Prostate gland (tissue), 2 donors: Measurements from ENCODE around the gene CUX1. TPM values are rescaled to one million over a fixed set of nuclear protein-coding genes. Genes with fewer than 3 reads are reported as not detected.

Source experiments
- DNase-seq: peaks from one replicate; pipeline ENCODE4 v3.0.0-alpha.2; 2019; ENCODE audit warnings: low spot score
- H3K27ac ChIP-seq, 2 donors: fragments of 200-600 bp; sonication (generic); 2 replicates each; pipeline ENCODE4 v1.5.1; 2017 to 2019
- H3K27me3 ChIP-seq: fragments of 200-600 bp; sonication (generic); replicated peaks from 2 replicates; pipeline ENCODE4 v1.5.1; 2019; ENCODE audit not compliant: insufficient read depth
- H3K36me3 ChIP-seq, 2 donors: fragments of 200-600 bp; sonication (generic); 1 replicate in 1 of 2; 2 replicates in 1 of 2; pipeline versions ENCODE4 v1.5.1 to v1.8.1; 2017 to 2019
- H3K4me1 ChIP-seq: fragments of 200-600 bp; sonication (generic); replicated peaks from 2 replicates; pipeline ENCODE4 v1.5.1; 2019
- H3K4me3 ChIP-seq, 2 donors: fragments of 200-600 bp; sonication (generic); 2 replicates each; pipeline ENCODE4 v1.5.1; 2017 to 2019
- H3K9me3 ChIP-seq: fragments of 200-600 bp; sonication (generic); 2 replicates; pipeline ENCODE4 v1.5.1; 2017
- CTCF ChIP-seq, 4 experiments: fragments of 200-600 bp in 2 of 4; fragments of 450-650 bp in 2 of 4; sonication (generic) in 2 of 4; IDR thresholded peaks; 1 replicate in 3 of 4; 2 replicates in 1 of 4; pipeline ENCODE4 v1.5.1; 2016 to 2019; ENCODE audit warnings: antibody characterized with exemption in 4 of 4, mild to moderate bottlenecking in 2 of 4, moderate library complexity in 2 of 4
- POLR2A ChIP-seq: fragments of 450-650 bp; IDR thresholded peaks from one replicate; pipeline ENCODE4 v1.6.1; 2016; ENCODE audit warnings: antibody characterized with exemption, mild to moderate bottlenecking
- POLR2AphosphoS5 ChIP-seq: sonication (generic); formaldehyde crosslinking; IDR thresholded peaks from one replicate; pipeline ENCODE4 v1.6.1; 2017; ENCODE audit warnings: antibody characterized with exemption
- WGBS: methylation state at CpG from one replicate; pipeline ENCODE4 v1.1.5; 2018; 5-methylcytosine and 5-hydroxymethylcytosine counted together
- intact Hi-C: fragments of 100-400 bp; cut with DNase I; formaldehyde crosslinking; loops from one replicate; pipeline ENCODE4 v1.14.2; 2022
- total RNA-seq, 2 donors: library from RNA; depleted of rRNA; stranded (reverse); fragments of >200 nt; gene quantifications; one replicate each; pipeline ENCODE4 v1.1.0, GENCODE V29; 2016

The CUX1 gene
- total RNA-seq, 2 donors from 2014 or later, result 96.3 to 99.2 TPM

- H3K27ac ChIP-seq, result peak overlapping the region; percentile 77 to 82
- H3K36me3 ChIP-seq, result no peaks in the 10 kb centered on the region
- TF ChIP-seq POLR2A (no peak), CTCF (IDR thresholded peaks at IDR 0.05) (no peak), POLR2AphosphoS5 (peak; percentile 60)
- peaks cover 19% of the 10 kb centered on the region for H3K4me1 ChIP-seq
- intact Hi-C loops, result loop anchor here (10.0 kb wide), 1 partner anchor 83 kb away; the partner anchor contains the start of gene CUX1
- 24% methylated on average over 10 of the region's 10 CpGs for WGBS
- H3K9me3 ChIP-seq, result no peaks in the 10 kb centered on the region
- peak; percentile 76 for DNase-seq
- no peaks in the 10 kb centered on the region for H3K27me3 ChIP-seq
- H3K4me3 ChIP-seq, result no peak overlapping the region
These were observed 80.7 kb downstream of the CUX1 start for GRCh38 chr7:101898106-101898505.

- H3K27ac ChIP-seq, result peak overlapping the region; percentile 77 to 82
- intact Hi-C loops, result loop anchor here (10.0 kb wide), 1 partner anchor 85 kb away; the partner anchor contains the start of gene CUX1
- H3K4me3 ChIP-seq, result peak overlapping the region; percentile 24 to 34
- WGBS, result 29% methylated on average over 7 of the region's 7 CpGs
- H3K9me3 ChIP-seq, result no peaks in the 10 kb centered on the region
- DNase-seq, result no peak
- peaks cover 19% of the 10 kb centered on the region for H3K4me1 ChIP-seq
- H3K36me3 ChIP-seq, result no peaks in the 10 kb centered on the region
- no peaks in the 10 kb centered on the region for H3K27me3 ChIP-seq
- no peak for TF ChIP-seq CTCF (IDR thresholded peaks at IDR 0.05)
- no peak for TF ChIP-seq POLR2AphosphoS5
- no peak for TF ChIP-seq POLR2A
These were observed 82.2 kb downstream of the CUX1 start for GRCh38 chr7:101899616-101900015.

- WGBS, result 25% methylated on average over 17 of the region's 18 CpGs
These were observed 82.7 kb downstream of the CUX1 start for GRCh38 chr7:101900103-101900502.

GRCh38 chr7:101901661-101902491, 84.5 kb downstream of the CUX1 start:
- Histone ChIP-seq H3K4me1 (peaks cover 19% of the 10 kb centered on the region), H3K27me3 (no peaks in the 10 kb centered on the region), H3K4me3 (no peak overlapping the region), H3K36me3 (no peaks in the 10 kb centered on the region), H3K9me3 (no peaks in the 10 kb centered on the region), H3K27ac (peak overlapping the region; percentile 77 to 82)
- TF ChIP-seq POLR2A (no peak), CTCF (IDR thresholded peaks at IDR 0.05) (no peak), POLR2AphosphoS5 (no peak)
- intact Hi-C loops, result no loop called here
- WGBS, result 46% methylated on average over 20 of the region's 20 CpGs
- DNase-seq, result no peak

More at GRCh38 chr7:101900103-101900502, 82.7 kb downstream of the CUX1 start:
- Histone ChIP-seq H3K36me3 (no peaks in the 10 kb centered on the region), H3K4me1 (peaks cover 19% of the 10 kb centered on the region), H3K27ac (peak overlapping the region; percentile 77 to 82), H3K9me3 (no peaks in the 10 kb centered on the region), H3K4me3 (peak overlapping the region; percentile 24 to 34), H3K27me3 (no peaks in the 10 kb centered on the region)
- intact Hi-C loops, result no loop called here
- DNase-seq, result peak; percentile 81
- TF ChIP-seq POLR2A, result no peak
- peak in 2 of 4 experiments; percentile 51 to 68 for TF ChIP-seq CTCF (IDR thresholded peaks at IDR 0.05)
- TF ChIP-seq POLR2AphosphoS5, result peak; percentile 62
